Kidney tubule cell (primary cell): ENCODE results near the gene MMD.
"Not testable (repeated sequence)": the region's sequence is repeated elsewhere in the genome, so short reads cannot be mapped to it uniquely, and the experiment has no call there.

Source experiments
- DNase-seq: peaks from one replicate; pipeline ENCODE4 v3.0.0-alpha.2; 2018; ENCODE audit warnings: low spot score

MMD gene

GRCh38 chr17:55394357-55395021, 27.1 kb downstream of the MMD start:
- DNase-seq = no peak

DNA sequence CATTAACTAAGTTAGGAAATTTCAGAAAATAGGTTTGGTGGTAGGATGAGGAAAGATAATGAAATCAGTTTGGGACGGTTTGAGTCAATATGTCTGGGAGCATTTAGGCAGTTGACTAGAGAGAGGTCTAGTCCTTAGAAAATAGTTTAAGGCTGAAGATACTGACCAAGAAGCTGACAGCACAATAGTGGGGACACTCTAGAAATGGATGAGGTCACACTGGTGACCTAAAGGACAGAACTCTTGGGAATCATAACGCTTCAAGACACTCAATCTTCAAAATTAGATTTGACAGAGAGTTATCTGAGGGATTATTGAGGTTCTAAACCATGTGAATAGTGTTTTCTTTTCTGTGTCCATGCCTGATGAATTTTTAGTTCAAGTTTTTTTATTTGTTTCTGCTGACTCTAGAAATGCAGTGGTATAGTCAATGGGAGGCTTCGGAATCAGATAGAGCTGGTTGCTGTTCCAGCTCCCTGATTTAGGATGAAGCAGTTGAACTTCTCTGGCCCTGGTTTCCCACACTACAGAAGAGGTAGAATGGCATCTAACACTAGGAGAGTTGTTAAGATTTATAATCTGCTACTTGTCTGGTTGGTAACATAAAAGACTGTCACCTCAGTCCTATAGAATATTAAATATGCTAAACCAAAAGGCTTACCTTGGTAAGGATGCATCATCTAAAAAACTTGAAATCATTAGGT, 29.7 kb downstream of the MMD start:
- DNase-seq = no peak

- no peak for DNase-seq
Observed at GRCh38 chr17:55391244-55391757, 30.3 kb downstream of the MMD start.

DNA sequence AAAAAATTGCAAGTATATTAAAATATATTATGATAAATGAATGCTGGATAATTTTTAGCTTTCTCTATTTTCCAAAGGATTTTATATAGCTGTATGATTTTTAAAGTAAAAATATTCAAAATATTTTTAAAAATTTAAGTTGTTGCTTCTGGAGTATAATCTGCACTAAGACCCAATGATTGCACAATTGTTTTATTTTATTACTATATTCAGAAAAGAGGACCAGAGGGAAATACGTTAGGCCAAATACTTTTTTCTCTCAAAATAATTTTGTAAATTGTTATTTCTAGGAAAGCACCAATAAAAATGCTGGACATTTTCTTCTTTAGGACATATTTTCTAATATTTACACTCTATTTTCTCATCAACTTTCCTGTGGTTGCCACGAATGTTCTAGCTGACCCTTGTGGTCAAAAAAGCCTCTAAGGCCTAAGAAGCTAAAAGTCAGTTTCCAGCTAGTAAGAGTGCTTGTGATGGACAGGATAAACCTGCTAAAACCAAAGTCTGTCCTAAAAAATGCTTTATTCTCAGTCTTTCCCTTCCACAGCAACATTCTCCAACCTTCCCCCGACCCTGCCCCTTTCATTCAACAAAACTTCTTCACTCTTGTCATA, 31.2 kb downstream of the MMD start:
- no peak for DNase-seq

GRCh38 chr17:55389715-55390114, 31.9 kb downstream of the MMD start:
- DNase-seq = not testable (repeated sequence)

DNA sequence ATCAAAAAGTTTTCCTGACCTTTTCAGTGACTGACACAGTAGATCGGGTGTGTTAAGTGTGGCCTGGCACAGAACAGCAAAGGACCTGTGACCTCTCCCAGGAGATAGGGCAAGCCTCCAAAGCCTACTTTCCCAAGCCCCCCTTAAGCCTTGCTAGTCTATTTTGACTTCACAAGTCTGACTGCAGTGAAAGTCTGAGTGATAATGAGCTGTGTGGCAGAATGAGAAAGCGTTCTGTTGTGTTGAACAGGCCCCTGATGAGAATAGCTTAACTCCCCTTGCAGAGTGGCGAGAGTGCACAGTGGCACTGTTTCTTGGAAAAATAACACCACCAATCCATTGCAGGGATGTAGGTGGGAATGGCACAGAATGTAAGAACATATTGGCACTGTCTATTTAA, 32.8 kb downstream of the MMD start:
- DNase-seq = no peak

DNA sequence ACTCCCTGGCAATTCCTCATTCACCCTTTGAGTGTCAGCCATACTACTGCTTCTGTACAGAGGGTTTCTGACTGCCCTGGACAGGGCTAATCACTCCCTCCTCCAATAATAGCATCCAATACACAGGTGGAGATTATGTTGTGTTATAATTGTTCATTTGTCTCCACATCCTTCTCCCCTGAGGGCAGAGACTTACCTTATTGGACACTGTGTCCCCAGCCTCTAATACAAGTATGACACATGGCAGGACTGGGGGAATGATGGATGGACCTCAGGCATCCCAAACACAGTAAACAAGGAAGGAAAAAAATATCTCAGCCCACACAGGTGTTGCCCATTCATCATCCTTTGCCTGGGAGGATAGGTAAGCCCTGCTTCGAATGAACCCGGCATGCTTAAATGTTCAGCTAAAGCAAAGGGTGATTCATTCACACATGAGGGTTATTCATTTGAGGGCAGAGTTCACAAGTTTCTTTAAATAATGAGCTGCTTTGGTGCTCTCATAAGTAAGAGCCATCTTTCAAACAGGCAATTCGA, 34.8 kb downstream of the MMD start:
- peak; percentile 50 for DNase-seq

GRCh38 chr17:55384643-55385232, 36.9 kb downstream of the MMD start:
- no peak for DNase-seq

- DNase-seq = no peak
Observed at GRCh38 chr17:55383771-55384642, 37.6 kb downstream of the MMD start.

GRCh38 chr17:55381017-55381770, 40.4 kb downstream of the MMD start:
- DNase-seq = no peak

DNA sequence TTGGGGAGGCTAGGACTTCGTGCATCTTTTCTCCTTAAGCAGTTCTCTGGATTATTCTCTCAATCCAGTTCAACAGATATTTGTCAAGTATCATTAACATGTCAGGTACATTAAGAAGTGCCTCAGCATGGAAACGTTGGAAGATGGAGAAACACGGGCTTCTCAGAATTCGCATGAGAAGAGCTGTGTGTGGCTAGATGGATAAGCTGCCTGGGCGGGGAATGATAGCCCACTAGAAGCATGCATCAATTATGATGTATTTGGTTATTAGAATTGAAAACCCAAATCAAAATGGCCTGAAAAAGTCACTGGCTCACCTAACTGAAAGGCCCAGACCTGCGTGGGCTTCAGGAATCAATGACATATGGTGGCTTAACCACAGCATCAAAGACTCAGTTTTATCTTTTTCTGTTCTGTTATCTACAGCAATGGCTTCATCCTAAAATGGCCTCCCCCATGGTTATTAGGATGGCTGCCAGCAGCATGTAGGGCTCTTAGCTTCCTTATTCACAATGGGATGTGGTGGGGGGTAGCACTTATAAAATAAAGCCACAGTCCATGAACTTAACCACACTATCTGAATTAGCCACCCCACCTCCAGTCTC, 43.9 kb downstream of the MMD start:
- no peak for DNase-seq

DNA sequence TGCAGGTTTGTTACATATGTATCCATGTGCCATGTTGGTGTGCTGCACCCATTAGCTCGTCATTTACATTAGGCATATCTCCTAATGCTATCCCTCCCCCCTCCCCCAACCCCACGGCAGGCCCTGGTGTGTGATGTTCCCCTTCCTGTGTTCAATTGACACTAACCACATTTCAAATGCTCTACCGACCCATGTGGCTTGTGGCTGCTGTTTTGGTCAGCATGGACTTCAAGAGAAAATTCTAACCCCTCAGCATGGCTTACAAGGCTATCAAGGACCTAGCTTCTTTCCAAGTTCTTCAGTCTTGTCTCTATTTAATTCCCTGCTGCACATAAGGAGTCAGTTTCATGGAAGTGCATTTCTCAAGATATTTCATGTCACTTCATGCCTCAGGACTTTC, 52.9 kb downstream of the MMD start:
- DNase-seq = no peak

- no peak for DNase-seq
Observed at GRCh38 chr17:55366020-55366481, 55.6 kb downstream of the MMD start.

GRCh38 chr17:55363033-55363432, 58.6 kb downstream of the MMD start:
- no peak for DNase-seq

GRCh38 chr17:55360971-55361370, 60.7 kb downstream of the MMD start:
- no peak for DNase-seq

DNA sequence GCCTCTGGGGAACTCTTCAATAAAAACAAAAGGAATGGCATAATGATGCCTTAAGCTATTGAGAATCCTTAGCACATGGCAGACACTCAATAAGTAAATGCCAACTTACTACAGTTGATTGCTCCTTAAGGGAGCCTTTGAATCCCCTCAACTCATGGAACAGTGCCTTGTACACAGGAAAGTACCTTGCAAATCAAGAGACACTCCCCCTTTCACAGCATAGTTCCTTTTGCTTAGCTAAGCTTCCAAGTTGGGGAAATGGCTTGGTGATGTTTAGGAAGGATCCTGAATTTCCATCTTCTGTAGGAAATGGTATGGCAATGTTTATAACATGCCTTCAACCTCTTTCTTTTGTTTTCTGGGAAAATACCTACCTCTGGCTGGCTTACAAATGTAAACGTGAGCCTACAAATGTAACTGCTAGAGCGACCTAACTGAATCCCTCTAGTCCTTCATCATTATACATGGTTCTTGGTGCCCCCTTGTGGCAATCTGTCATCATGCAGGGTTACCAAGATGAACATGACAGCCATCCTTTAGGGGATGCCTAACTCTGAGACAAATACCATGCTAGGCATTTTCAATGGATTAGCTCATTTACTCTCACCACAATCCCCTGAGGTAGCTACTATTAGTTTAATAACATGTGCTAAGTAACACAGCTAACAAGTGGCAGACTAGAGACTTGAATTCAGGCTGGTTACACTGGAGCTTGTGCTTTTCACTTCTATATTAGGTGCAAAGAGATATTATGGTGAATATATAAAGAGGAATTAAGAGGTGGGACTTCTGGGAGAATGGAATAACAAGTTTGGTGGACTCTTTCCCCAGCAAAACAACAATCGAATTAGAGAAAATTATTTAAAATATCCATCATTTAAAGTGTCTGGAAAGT, 65.0 kb downstream of the MMD start:
- DNase-seq = peak; percentile 78

DNA sequence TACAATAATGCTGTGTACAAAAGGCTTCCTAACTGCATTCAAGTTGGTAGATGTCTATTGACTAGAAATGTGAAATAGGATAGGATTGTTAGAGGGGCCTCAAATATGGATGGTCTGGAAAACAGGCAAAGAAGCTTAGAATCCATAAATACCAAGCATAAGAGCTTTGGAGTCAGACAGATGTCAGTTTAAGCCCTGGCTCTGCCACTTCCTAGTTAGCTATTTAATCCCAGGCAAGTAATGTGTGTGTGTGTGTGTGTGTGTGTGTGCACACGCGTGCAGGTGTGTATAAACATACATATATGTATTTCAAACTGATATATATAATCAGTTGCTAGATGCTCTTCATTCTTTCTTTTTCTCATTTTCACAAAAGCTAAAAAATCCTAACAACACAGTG, 66.7 kb downstream of the MMD start:
- no peak for DNase-seq

DNA sequence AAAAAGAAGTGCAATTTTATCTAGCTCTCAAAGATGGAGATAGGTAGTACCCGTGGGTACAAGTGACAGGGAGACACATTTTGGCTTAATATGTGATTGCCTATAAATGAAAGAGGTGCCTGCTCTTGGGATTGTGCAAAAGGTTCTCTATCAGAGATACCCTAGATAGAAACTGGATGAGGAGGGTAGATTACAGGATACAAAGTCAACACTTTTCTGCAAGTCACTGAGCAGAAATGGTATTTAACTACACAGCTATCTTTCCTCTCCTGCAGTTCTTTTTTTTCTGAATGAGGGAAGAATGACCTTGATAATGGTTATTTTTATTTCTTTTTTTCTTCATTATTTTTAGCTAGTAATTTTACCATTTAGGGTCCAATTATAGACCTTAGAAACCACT, 67.6 kb downstream of the MMD start:
- DNase-seq = no peak

DNA sequence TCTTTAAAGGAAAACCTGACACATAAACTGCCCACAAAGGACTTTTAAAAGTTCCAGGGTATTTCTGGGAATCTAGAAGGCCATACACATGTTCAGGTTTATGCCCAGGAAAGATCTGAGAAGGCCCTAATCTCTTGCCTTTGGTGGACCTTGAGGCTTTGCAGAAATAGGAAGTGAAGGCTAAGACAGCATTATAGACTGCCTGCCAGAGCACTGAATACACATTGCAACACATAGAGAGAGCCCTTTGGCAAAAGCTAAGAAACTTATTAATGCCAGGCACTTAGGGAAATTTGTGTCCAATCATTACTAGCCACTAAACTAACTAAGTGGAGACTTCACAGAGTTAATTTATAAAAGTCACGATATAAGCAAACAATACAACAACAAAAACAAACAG, 70.4 kb downstream of the MMD start:
- DNase-seq = no peak
